ENCODE data around the gene KLF17.

The KLF17 gene

GRCh38 chr1:44090429-44091252 lies 28.0 kb upstream of the KLF17 start:
- ChIA-PET POLR2A (interaction anchor here (1.1 kb wide), 1 partner anchor 123 kb away, joined by 4 read pairs; the partner anchor contains the start of gene DMAP1), CTCF (interaction anchor here (0.6 to 2.9 kb wide), 10 partner anchors 13 to 504 kb away, joined by 3 to 31 read pairs (median 6); partner anchors contain the start of gene DMAP1)
- H3K9me3 ChIP-seq (ENCODE audit: control insufficient read depth, insufficient read depth, low read depth, low read length): no peaks in the 10 kb centered on the region
- H3K4me1 ChIP-seq (ENCODE audit: control insufficient read depth, insufficient read depth, low read length): no peaks in the 10 kb centered on the region
- TF ChIP-seq ZNF426 (tag by site-specific recombination; IDR thresholded peaks at IDR 0.05) (no peak), ZNF324 (tag by site-specific recombination; IDR thresholded peaks at IDR 0.05) (no peak), ZNF292 (tag by site-specific recombination; IDR thresholded peaks at IDR 0.05; ENCODE audit: borderline replicate concordance, low read depth) (no peak), ZNF248 (tag by site-specific recombination; IDR thresholded peaks at IDR 0.05) (no peak), ZNF701 (tag by site-specific recombination; IDR thresholded peaks at IDR 0.05) (no peak), ZNF169 (tag by site-specific recombination; IDR thresholded peaks at IDR 0.05) (no peak), ZNF596 (tag by site-specific recombination; IDR thresholded peaks at IDR 0.05) (no peak), ZNF211 (tag by site-specific recombination; IDR thresholded peaks at IDR 0.05; ENCODE audit: low read depth) (no peak), ZNF18 (tag by site-specific recombination; IDR thresholded peaks at IDR 0.05) (0 out of 2 replicates have a peak, but pooled peaks have one; percentile 50), ZNF24 (tag by site-specific recombination; IDR thresholded peaks at IDR 0.05) (no peak), ZNF335 (tag by site-specific recombination; conservative IDR thresholded peaks at IDR 0.05) (no peak), ZNF488 (tag by site-specific recombination; IDR thresholded peaks at IDR 0.05) (no peak), KLF9 (tag by site-specific recombination; IDR thresholded peaks at IDR 0.05; ENCODE audit: low read depth) (no peak), ZNF19 (tag by site-specific recombination; IDR thresholded peaks at IDR 0.05; ENCODE audit: low read depth) (no peak), ZNF777 (tag by site-specific recombination; IDR thresholded peaks at IDR 0.05; ENCODE audit: borderline replicate concordance) (no peak), ZNF26 (tag by site-specific recombination; IDR thresholded peaks at IDR 0.05) (no peak), ZSCAN4 (tag by site-specific recombination; IDR thresholded peaks at IDR 0.05) (peak; percentile 96), ZNF558 (tag by site-specific recombination; IDR thresholded peaks at IDR 0.05) (peak; percentile 90), ZNF670 (tag by site-specific recombination; IDR thresholded peaks at IDR 0.05; ENCODE audit: low read depth) (no peak), ZNF114 (tag by site-specific recombination; IDR thresholded peaks at IDR 0.05) (no peak), ZNF132 (tag by site-specific recombination; IDR thresholded peaks at IDR 0.05; ENCODE audit: borderline replicate concordance) (no peak), ZNF626 (tag by site-specific recombination; IDR thresholded peaks at IDR 0.05) (no peak), ZNF37A (tag by site-specific recombination; IDR thresholded peaks at IDR 0.05) (no peak), ZNF548 (tag by site-specific recombination; IDR thresholded peaks at IDR 0.05) (no peak), ZNF776 (tag by site-specific recombination; IDR thresholded peaks at IDR 0.05; ENCODE audit: borderline replicate concordance) (0 out of 2 replicates have a peak, but pooled peaks have one; percentile 57), ZNF677 (tag by site-specific recombination; IDR thresholded peaks at IDR 0.05) (no peak), WT1 (tag by site-specific recombination; IDR thresholded peaks at IDR 0.05) (no peak)
- H3K4me3 ChIP-seq (ENCODE audit: low read depth, low read length): no peak overlapping the region
- no peak overlapping the region for H3K27ac ChIP-seq (ENCODE audit: extremely low read depth, low read depth, low read length)
- H3K36me3 ChIP-seq (ENCODE audit: control insufficient read depth in 2 of 2, insufficient read depth in 1 of 2, low read length in 2 of 2): no peaks in the 10 kb centered on the region
